ENCODE data around the gene LBR.
"Not testable (repeated sequence)": the region's sequence is repeated elsewhere in the genome, so short reads cannot be mapped to it uniquely, and the experiment has no call there.

Gene LBR

DNA sequence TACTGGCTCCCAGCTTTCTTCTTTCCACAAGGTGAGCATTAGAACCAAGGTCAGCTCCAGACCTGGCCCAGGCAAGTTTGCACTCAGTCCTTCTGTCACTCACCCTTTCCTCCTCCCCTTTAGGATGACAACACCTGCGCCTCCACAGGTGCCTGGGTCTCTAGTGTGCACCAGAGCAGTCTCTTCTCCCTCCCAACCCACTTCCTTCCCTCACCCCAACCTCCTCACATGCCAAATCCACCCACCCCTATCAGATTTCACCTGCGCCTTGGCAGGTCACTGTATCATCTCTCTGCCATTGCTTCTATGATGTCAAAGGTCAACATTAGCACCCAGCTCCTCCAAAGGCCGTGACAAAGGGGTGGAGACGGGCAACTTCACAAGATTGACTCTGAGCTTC lies 38.0 kb downstream of the LBR start:
- no peak overlapping the region for H3K9ac ChIP-seq (ENCODE audit: low read length)
- no peaks in the 10 kb centered on the region for H4K20me1 ChIP-seq (ENCODE audit: insufficient read depth, low read length)
- H3K27me3 ChIP-seq (ENCODE audit: insufficient read depth, low read length), result no peaks in the 10 kb centered on the region
- no peaks in the 10 kb centered on the region for H3F3A ChIP-seq (ENCODE audit: insufficient read depth, low read length)
- H3K9me2 ChIP-seq (ENCODE audit: low read depth, low read length), result no peaks in the 10 kb centered on the region
- no peak overlapping the region for H3K4me3 ChIP-seq (ENCODE audit: low read depth, low read length, poor library complexity, severe bottlenecking)
- no peak overlapping the region for H3K4me2 ChIP-seq (ENCODE audit: low read length)
- no peaks in the 10 kb centered on the region for H3K9me3 ChIP-seq (ENCODE audit: low read length)
- H3K79me2 ChIP-seq (ENCODE audit: insufficient read depth, low read length), result no peaks in the 10 kb centered on the region
- no peak for TF ChIP-seq EZH2 (IDR thresholded peaks at IDR 0.05; ENCODE audit: borderline replicate concordance, low read length)
- TF ChIP-seq, protein P1, sequence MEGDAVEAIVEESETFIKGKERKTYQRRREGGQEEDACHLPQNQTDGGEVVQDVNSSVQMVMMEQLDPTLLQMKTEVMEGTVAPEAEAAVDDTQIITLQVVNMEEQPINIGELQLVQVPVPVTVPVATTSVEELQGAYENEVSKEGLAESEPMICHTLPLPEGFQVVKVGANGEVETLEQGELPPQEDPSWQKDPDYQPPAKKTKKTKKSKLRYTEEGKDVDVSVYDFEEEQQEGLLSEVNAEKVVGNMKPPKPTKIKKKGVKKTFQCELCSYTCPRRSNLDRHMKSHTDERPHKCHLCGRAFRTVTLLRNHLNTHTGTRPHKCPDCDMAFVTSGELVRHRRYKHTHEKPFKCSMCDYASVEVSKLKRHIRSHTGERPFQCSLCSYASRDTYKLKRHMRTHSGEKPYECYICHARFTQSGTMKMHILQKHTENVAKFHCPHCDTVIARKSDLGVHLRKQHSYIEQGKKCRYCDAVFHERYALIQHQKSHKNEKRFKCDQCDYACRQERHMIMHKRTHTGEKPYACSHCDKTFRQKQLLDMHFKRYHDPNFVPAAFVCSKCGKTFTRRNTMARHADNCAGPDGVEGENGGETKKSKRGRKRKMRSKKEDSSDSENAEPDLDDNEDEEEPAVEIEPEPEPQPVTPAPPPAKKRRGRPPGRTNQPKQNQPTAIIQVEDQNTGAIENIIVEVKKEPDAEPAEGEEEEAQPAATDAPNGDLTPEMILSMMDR (IDR thresholded peaks at IDR 0.05; ENCODE audit: low read length), result no peak
- no peak overlapping the region for H3K27ac ChIP-seq (ENCODE audit: low read depth, low read length, poor library complexity, severe bottlenecking)
- no peaks in the 10 kb centered on the region for H3K4me1 ChIP-seq (ENCODE audit: insufficient read depth, low read length, severe bottlenecking)
- no peaks in the 10 kb centered on the region for H3K36me3 ChIP-seq (ENCODE audit: insufficient read depth, low read length)
- no peak overlapping the region for H2AFZ ChIP-seq (ENCODE audit: low read length)

DNA sequence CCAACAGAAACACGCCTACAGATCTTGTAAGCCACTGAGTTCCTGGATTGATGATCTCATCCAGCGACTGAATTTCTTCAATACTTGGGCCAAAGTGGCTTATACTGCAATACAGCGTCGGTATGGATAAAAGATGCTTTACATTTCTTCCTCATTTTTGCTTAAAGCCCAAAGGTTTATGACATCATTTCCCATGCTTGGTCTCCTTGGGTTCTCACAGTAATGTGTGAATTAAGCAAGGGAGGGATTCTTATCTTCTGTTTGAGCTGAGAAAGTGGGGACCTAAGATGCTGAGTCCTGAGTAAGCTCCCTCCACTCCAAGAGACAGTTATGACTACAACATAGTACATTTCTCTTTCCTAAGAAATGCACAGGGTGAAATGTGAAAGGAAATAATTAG lies 39.5 kb downstream of the LBR start:
- TF ChIP-seq, protein P1 (IDR thresholded peaks at IDR 0.05; ENCODE audit: low read length), result no peak
- TF ChIP-seq EZH2 (IDR thresholded peaks at IDR 0.05; ENCODE audit: borderline replicate concordance, low read length), result no peak
- Histone ChIP-seq H4K20me1 (ENCODE audit: insufficient read depth, low read length) (no peaks in the 10 kb centered on the region), H2AFZ (ENCODE audit: low read length) (no peak overlapping the region), H3K36me3 (ENCODE audit: insufficient read depth, low read length) (no peaks in the 10 kb centered on the region), H3K9me2 (ENCODE audit: low read depth, low read length) (no peaks in the 10 kb centered on the region), H3K27ac (ENCODE audit: low read depth, low read length, poor library complexity, severe bottlenecking) (no peak overlapping the region), H3F3A (ENCODE audit: insufficient read depth, low read length) (no peaks in the 10 kb centered on the region), H3K79me2 (ENCODE audit: insufficient read depth, low read length) (no peaks in the 10 kb centered on the region), H3K27me3 (ENCODE audit: insufficient read depth, low read length) (no peaks in the 10 kb centered on the region), H3K9me3 (ENCODE audit: low read length) (no peaks in the 10 kb centered on the region), H3K9ac (ENCODE audit: low read length) (no peak overlapping the region), H3K4me2 (ENCODE audit: low read length) (no peak overlapping the region), H3K4me1 (ENCODE audit: insufficient read depth, low read length, severe bottlenecking) (no peaks in the 10 kb centered on the region), H3K4me3 (ENCODE audit: low read depth, low read length, poor library complexity, severe bottlenecking) (no peak overlapping the region)

DNA sequence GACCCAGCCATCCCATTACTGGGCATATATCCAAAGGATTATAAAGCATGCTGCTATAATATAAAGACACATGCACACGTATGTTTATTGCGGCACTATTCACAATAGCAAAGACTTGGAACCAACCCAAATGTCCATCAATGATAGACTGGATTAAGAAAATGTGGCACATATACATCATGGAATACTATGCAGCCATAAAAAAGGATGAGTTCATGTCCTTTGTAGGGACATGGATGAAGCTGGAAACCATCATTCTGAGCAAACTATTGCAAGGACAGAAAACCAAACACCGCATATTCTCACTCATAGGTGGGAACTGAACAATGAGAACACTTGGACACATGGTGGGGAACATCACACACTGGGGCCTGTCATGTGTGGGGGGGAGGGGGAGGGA lies 41.0 kb downstream of the LBR start:
- H3K27ac ChIP-seq (ENCODE audit: low read depth, low read length, poor library complexity, severe bottlenecking); H3K27me3 ChIP-seq (ENCODE audit: insufficient read depth, low read length); H3K9me3 ChIP-seq (ENCODE audit: low read length); H3K9me2 ChIP-seq (ENCODE audit: low read depth, low read length); H4K20me1 ChIP-seq (ENCODE audit: insufficient read depth, low read length); H3K4me2 ChIP-seq (ENCODE audit: low read length); H3K9ac ChIP-seq (ENCODE audit: low read length); H3K4me3 ChIP-seq (ENCODE audit: low read depth, low read length, poor library complexity, severe bottlenecking); H3K36me3 ChIP-seq (ENCODE audit: insufficient read depth, low read length); H3K4me1 ChIP-seq (ENCODE audit: insufficient read depth, low read length, severe bottlenecking); H3F3A ChIP-seq (ENCODE audit: insufficient read depth, low read length); H2AFZ ChIP-seq (ENCODE audit: low read length); H3K79me2 ChIP-seq (ENCODE audit: insufficient read depth, low read length): not testable (repeated sequence)

DNA sequence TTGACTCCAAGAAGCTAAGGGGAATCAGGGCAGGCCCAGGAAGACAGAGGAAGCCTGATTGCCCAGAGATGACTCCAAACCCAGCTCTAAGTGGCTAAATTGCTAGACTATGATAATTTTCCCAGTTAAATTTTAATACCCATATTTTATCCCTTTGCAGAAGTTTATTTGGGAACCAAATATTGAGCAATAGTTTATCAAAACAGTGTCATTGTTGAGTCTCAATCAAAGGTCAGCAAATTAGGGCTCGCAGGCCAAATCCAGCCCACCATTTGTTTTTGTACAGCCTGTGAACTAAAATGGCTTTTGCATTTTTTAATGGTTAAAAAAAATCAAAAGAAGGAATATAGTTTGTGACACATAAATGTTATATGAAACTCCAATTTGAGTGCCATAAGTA lies 47.1 kb downstream of the LBR start:
- Histone ChIP-seq H3K27ac (ENCODE audit: low read depth, low read length, poor library complexity, severe bottlenecking) (no peak overlapping the region), H4K20me1 (ENCODE audit: insufficient read depth, low read length) (no peaks in the 10 kb centered on the region), H3K79me2 (ENCODE audit: insufficient read depth, low read length) (no peaks in the 10 kb centered on the region), H3K36me3 (ENCODE audit: insufficient read depth, low read length) (no peaks in the 10 kb centered on the region), H3K9me3 (ENCODE audit: low read length) (no peaks in the 10 kb centered on the region), H3K4me3 (ENCODE audit: low read depth, low read length, poor library complexity, severe bottlenecking) (no peak overlapping the region), H3F3A (ENCODE audit: insufficient read depth, low read length) (no peaks in the 10 kb centered on the region), H3K9me2 (ENCODE audit: low read depth, low read length) (no peaks in the 10 kb centered on the region), H3K9ac (ENCODE audit: low read length) (no peak overlapping the region), H2AFZ (ENCODE audit: low read length) (no peak overlapping the region), H3K4me1 (ENCODE audit: insufficient read depth, low read length, severe bottlenecking) (no peaks in the 10 kb centered on the region), H3K27me3 (ENCODE audit: insufficient read depth, low read length) (no peaks in the 10 kb centered on the region), H3K4me2 (ENCODE audit: low read length) (no peak overlapping the region)
- TF ChIP-seq EZH2 (IDR thresholded peaks at IDR 0.05; ENCODE audit: borderline replicate concordance, low read length), result no peak
- TF ChIP-seq, protein P1 (IDR thresholded peaks at IDR 0.05; ENCODE audit: low read length), result no peak

All from OCI-LY1 (cell line).